Keratinocyte (primary cell): Measurements from ENCODE around the gene PARD3B. TPM values are rescaled to one million over a fixed set of nuclear protein-coding genes. Genes with fewer than 3 reads are reported as not detected.

ENCODE experiments used
- DNase-seq: peaks from one replicate; pipeline ENCODE4 v3.0.0-alpha.2; 2011; ENCODE audit warnings: low read depth, missing footprints, low spot score
- FAIRE-seq: peaks from 2 replicates; lab custom pipeline; 2011; peaks lifted over from hg19 to GRCh38; lab: Jason Lieb, UNC
- H2AFZ ChIP-seq: 2 replicates; pipeline ENCODE4 v1.6.0; 2012; ENCODE audit warnings: low read length, control low read depth, inconsistent platforms; ENCODE audit not compliant: control insufficient read depth
- H3K27ac ChIP-seq: 2 replicates; pipeline ENCODE4 v1.5.1; 2011; ENCODE audit warnings: low read length; ENCODE audit not compliant: control insufficient read depth, insufficient read depth
- H3K27me3 ChIP-seq: 3 replicates; pipeline ENCODE4 v1.6.0; 2011; ENCODE audit warnings: low read length; ENCODE audit not compliant: control insufficient read depth, insufficient read depth; ENCODE audit errors: extremely low read depth
- H3K36me3 ChIP-seq, 2 experiments: 2 replicates in 1 of 2; 3 replicates in 1 of 2; pipeline ENCODE4 v1.5.1; 2011; ENCODE audit warnings: low read length in 2 of 2, mild to moderate bottlenecking in 1 of 2; ENCODE audit not compliant: control insufficient read depth in 2 of 2, insufficient read depth in 2 of 2; ENCODE audit errors: extremely low read depth in 1 of 2
- H3K4me1 ChIP-seq: 3 replicates; pipeline ENCODE4 v1.5.1; 2011; ENCODE audit warnings: low read length; ENCODE audit not compliant: control insufficient read depth, insufficient read depth; ENCODE audit errors: extremely low read depth
- H3K4me2 ChIP-seq: 3 replicates; pipeline ENCODE4 v1.6.0; 2011; ENCODE audit warnings: low read depth, low read length; ENCODE audit not compliant: control insufficient read depth, insufficient read depth; ENCODE audit errors: extremely low read depth
- H3K4me3 ChIP-seq, 3 experiments: fragments of 200-600 bp in 1 of 3; sonication (generic) in 1 of 3; 2 replicates in 2 of 3; 3 replicates in 1 of 3; pipeline ENCODE4 v1.5.1; 2011 to 2016; ENCODE audit warnings: low read length in 3 of 3, mild to moderate bottlenecking in 3 of 3, control low read depth in 2 of 3, inconsistent platforms in 1 of 3, low read depth in 1 of 3, mixed read lengths in 1 of 3, mixed run types in 1 of 3, moderate library complexity in 1 of 3; ENCODE audit not compliant: control insufficient read depth in 2 of 3, insufficient read depth in 2 of 3; ENCODE audit errors: extremely low read depth in 1 of 3
- H3K79me2 ChIP-seq: 2 replicates; pipeline ENCODE4 v1.6.0; 2012; ENCODE audit warnings: low read length; ENCODE audit not compliant: control insufficient read depth, insufficient read depth
- H3K9ac ChIP-seq: 3 replicates; pipeline ENCODE4 v1.6.0; 2011; ENCODE audit warnings: low read length; ENCODE audit not compliant: control insufficient read depth, insufficient read depth; ENCODE audit errors: extremely low read depth
- H3K9me1 ChIP-seq: 3 replicates; pipeline ENCODE4 v1.6.0; 2011; ENCODE audit warnings: low read length; ENCODE audit not compliant: control insufficient read depth, insufficient read depth; ENCODE audit errors: extremely low read depth
- H3K9me3 ChIP-seq: 2 replicates; pipeline ENCODE4 v1.5.1; 2012; ENCODE audit warnings: low read depth, low read length; ENCODE audit not compliant: control insufficient read depth
- H4K20me1 ChIP-seq: 3 replicates; pipeline ENCODE4 v1.6.0; 2011; ENCODE audit warnings: low read length; ENCODE audit not compliant: control insufficient read depth, insufficient read depth; ENCODE audit errors: extremely low read depth
- EZH2 ChIP-seq: IDR thresholded peaks from one replicate; pipeline ENCODE4 v1.6.1; 2012; ENCODE audit warnings: inconsistent platforms, mild to moderate bottlenecking, low read length, moderate library complexity
- dilution Hi-C: fragments of 300-500 bp; cut with MboI; formaldehyde crosslinking; loops from one replicate; pipeline ENCODE4 v1.7.0; 2020; ENCODE audit warnings: low sequenced_read_pairs; ENCODE audit not compliant: extremely low pct_ligation_motif_present
- polyA plus RNA-seq, 5 experiments: library from polyadenylated mRNA; depleted of rRNA in 3 of 5; stranded (reverse) in 3 of 5; stranded (forward) in 1 of 5; unstranded in 1 of 5; fragments of >200 nt; gene quantifications; 1 replicate in 1 of 5; 2 replicates in 3 of 5; 3 replicates in 1 of 5; pipeline versions ENCODE4 v1.2.1 to v1.2.3, GENCODE V29; 2011 to 2012; ENCODE audit warnings: missing spikeins in 2 of 5, low read depth in 1 of 5, low replicate concordance in 1 of 5
- TF ChIP-seq, protein P1 (sequence below), 3 experiments: IDR thresholded peaks in 1 of 3; conservative IDR thresholded peaks in 1 of 3; optimal IDR thresholded peaks in 1 of 3; 2 replicates in 2 of 3; 3 replicates in 1 of 3; pipeline versions ENCODE3 to v1.5.1; 2011; ENCODE audit warnings: low read length in 3 of 3, mild to moderate bottlenecking in 3 of 3, moderate library complexity in 2 of 3, control low read depth in 1 of 3, inconsistent platforms in 1 of 3; ENCODE audit not compliant: insufficient read depth in 2 of 3; ENCODE audit errors: extremely low read depth in 1 of 3

PARD3B gene
- polyA plus RNA-seq, 1 donor (not counting 4 experiments of a cell fraction or from before 2014, with no cell fraction given): 1.2 TPM

DNA sequence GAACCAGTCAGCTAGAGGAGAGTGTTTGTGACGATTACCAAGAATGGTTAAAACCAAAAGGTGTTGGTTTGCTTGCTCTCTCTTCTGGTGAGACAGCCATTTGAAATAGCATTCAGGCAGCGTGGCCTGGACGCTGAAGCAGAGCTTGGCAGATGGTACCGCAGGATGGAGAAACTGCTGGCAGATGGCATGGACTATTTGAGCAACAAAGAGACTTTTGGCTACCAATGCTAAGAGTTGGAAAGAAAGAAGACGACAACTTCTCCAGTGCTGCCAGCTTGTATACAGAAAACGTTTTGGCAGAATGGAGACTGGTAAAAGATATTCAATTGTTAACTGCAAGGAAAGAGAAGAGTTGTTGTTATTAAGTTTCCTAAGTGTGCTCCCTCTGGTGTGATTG lies 315.0 kb downstream of the PARD3B start:
- no peak overlapping the region for H3K27ac ChIP-seq
- H3K4me3 ChIP-seq: no peak overlapping the region
- H2AFZ ChIP-seq: no peak overlapping the region
- H3K4me2 ChIP-seq: no peak overlapping the region
- dilution Hi-C loops: no loop called here
- no peaks in the 10 kb centered on the region for H3K36me3 ChIP-seq
- no peaks in the 10 kb centered on the region for H3K9me1 ChIP-seq
- DNase-seq: no peak
- H3K27me3 ChIP-seq: no peaks in the 10 kb centered on the region
- no peaks in the 10 kb centered on the region for H3K4me1 ChIP-seq
- no peak overlapping the region for H3K9ac ChIP-seq
- no peaks in the 10 kb centered on the region for H4K20me1 ChIP-seq
- no peak for FAIRE-seq
- no peak for TF ChIP-seq EZH2
- TF ChIP-seq, protein P1, sequence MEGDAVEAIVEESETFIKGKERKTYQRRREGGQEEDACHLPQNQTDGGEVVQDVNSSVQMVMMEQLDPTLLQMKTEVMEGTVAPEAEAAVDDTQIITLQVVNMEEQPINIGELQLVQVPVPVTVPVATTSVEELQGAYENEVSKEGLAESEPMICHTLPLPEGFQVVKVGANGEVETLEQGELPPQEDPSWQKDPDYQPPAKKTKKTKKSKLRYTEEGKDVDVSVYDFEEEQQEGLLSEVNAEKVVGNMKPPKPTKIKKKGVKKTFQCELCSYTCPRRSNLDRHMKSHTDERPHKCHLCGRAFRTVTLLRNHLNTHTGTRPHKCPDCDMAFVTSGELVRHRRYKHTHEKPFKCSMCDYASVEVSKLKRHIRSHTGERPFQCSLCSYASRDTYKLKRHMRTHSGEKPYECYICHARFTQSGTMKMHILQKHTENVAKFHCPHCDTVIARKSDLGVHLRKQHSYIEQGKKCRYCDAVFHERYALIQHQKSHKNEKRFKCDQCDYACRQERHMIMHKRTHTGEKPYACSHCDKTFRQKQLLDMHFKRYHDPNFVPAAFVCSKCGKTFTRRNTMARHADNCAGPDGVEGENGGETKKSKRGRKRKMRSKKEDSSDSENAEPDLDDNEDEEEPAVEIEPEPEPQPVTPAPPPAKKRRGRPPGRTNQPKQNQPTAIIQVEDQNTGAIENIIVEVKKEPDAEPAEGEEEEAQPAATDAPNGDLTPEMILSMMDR (optimal IDR thresholded peaks at IDR 0.05 in 1 of 3, IDR thresholded peaks at IDR 0.05 in 1 of 3, conservative IDR thresholded peaks at IDR 0.05 in 1 of 3; ENCODE audit: extremely low read depth in 1 of 3, insufficient read depth in 2 of 3, low read length in 3 of 3): no peak
- H3K79me2 ChIP-seq: no peaks in the 10 kb centered on the region
- H3K9me3 ChIP-seq: no peaks in the 10 kb centered on the region

DNA sequence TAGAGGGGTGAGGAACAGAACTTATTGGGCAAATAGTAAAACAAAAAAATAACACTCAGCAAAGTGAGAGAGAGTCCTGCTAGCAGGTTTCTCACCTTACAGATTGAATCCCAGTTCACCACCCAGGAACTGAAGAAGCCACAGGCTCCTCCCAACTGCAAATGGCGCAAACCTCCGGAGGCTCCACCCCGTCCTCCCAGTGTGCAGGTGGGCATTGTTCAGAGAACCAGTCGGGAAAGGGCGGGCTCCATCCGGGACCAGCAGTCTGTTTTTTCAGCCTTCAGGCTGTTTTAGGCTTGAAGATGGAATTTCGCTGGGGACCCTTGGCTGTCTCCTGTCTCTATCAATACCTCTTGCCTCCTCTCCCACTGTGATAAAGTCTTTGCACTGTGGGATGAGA lies 317.5 kb downstream of the PARD3B start:
- H3K27ac ChIP-seq: no peak overlapping the region
- H3K36me3 ChIP-seq: no peaks in the 10 kb centered on the region
- no peaks in the 10 kb centered on the region for H3K9me3 ChIP-seq
- no peak overlapping the region for H3K4me3 ChIP-seq
- DNase-seq (no peak), FAIRE-seq (no peak)
- no peak overlapping the region for H2AFZ ChIP-seq
- H3K27me3 ChIP-seq: no peaks in the 10 kb centered on the region
- H3K79me2 ChIP-seq: no peaks in the 10 kb centered on the region
- no peaks in the 10 kb centered on the region for H3K4me1 ChIP-seq
- dilution Hi-C loops: no loop called here
- no peak for TF ChIP-seq EZH2
- TF ChIP-seq, protein P1 (optimal IDR thresholded peaks at IDR 0.05 in 1 of 3, IDR thresholded peaks at IDR 0.05 in 1 of 3, conservative IDR thresholded peaks at IDR 0.05 in 1 of 3; ENCODE audit: extremely low read depth in 1 of 3, insufficient read depth in 2 of 3, low read length in 3 of 3): no peak
- H3K9ac ChIP-seq: no peak overlapping the region
- no peak overlapping the region for H3K4me2 ChIP-seq
- no peaks in the 10 kb centered on the region for H3K9me1 ChIP-seq
- no peaks in the 10 kb centered on the region for H4K20me1 ChIP-seq
